Body of pancreas (tissue), 4 donors: Measurements from ENCODE around the gene AVEN.
"Not testable (repeated sequence)": the region's sequence is repeated elsewhere in the genome, so short reads cannot be mapped to it uniquely, and the experiment has no call there.

ENCODE experiments used
- CTCF ChIP-seq, 7 experiments: fragments of 450-650 bp in 4 of 7; fragments of 200-600 bp in 3 of 7; sonication (generic) in 3 of 7; IDR thresholded peaks; one replicate each; pipeline ENCODE4 v1.5.1; 2016 to 2019; ENCODE audit warnings: antibody characterized with exemption in 7 of 7
- POLR2A ChIP-seq, 3 donors: fragments of 450-650 bp; IDR thresholded peaks; one replicate each; pipeline ENCODE4 v1.6.1; 2016; ENCODE audit warnings: antibody characterized with exemption in 3 of 3, mild to moderate bottlenecking in 2 of 3

DNA sequence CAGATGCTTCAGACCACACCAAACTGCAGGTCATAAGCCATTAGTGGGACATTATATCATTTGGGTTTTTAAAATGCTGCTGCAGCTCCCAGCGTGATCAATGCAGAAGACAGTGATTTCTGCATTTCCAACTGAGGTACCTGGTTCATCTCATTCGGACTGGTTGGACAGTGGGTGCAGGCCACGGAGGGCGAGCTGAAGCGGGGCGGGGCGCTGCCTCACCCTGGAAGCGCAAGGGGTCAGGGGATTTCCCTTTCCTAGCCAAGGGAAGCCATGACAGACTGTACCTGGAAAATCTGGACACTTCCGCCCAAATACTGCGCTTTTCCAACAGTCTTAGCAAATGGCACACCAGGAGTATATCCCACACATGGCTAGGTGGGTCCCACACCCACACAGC is 43.3 kb downstream of the AVEN start:
- TF ChIP-seq CTCF, POLR2A (IDR thresholded peaks at IDR 0.05): not testable (repeated sequence)
